A549 (cell line): ENCODE results near the gene MED12L.

Source experiments
- CEBPB ChIP-seq, 2 experiments: fragments of >200 bp in 1 of 2; sonication (Bioruptor Twin) in 1 of 2; formaldehyde crosslinking in 1 of 2; IDR thresholded peaks; 2 replicates each; pipeline ENCODE4 v1.6.1; 2012 to 2016
- CTCF ChIP-seq: fragments of >200 bp; sonication (Bioruptor Twin); formaldehyde crosslinking; IDR thresholded peaks from 3 replicates; pipeline ENCODE4 v1.5.1; 2016
- HDAC2 ChIP-seq: fragments of 200-600 bp; sonication (generic); IDR thresholded peaks from 2 replicates; pipeline ENCODE4 v1.6.1; 2016
- POLR2A ChIP-seq: IDR thresholded peaks from 2 replicates; pipeline ENCODE4 v1.6.1; 2012; ENCODE audit warnings: mild to moderate bottlenecking, low read length
- RAD21 ChIP-seq, 2 experiments: fragments of >200 bp in 1 of 2; sonication (Bioruptor Twin) in 1 of 2; formaldehyde crosslinking in 1 of 2; IDR thresholded peaks in 1 of 2; conservative IDR thresholded peaks in 1 of 2; 2 replicates in 1 of 2; 3 replicates in 1 of 2; pipeline ENCODE4 v1.6.1; 2012 to 2018; ENCODE audit warnings: inconsistent platforms in 1 of 2
- REST ChIP-seq: fragments of 200-600 bp; sonication (generic); IDR thresholded peaks from 2 replicates; pipeline ENCODE4 v1.6.1; 2016; ENCODE audit warnings: antibody characterized with exemption, mild to moderate bottlenecking, moderate library complexity
- RFX5 ChIP-seq: fragments of 450-650 bp; IDR thresholded peaks from 2 replicates; pipeline ENCODE4 v1.7.1; 2014; ENCODE audit warnings: antibody characterized with exemption, mild to moderate bottlenecking, moderate library complexity
- SREBF2 ChIP-seq: fragments of 450-650 bp; IDR thresholded peaks from 2 replicates; pipeline ENCODE4 v1.6.1; 2014; ENCODE audit warnings: mild to moderate bottlenecking, moderate library complexity

- TF ChIP-seq SREBF2, result no peak
- no peak for TF ChIP-seq POLR2A
- TF ChIP-seq CEBPB (IDR thresholded peaks at IDR 0.05), result no peak
- no peak for TF ChIP-seq CTCF
- no peak for TF ChIP-seq RFX5
- TF ChIP-seq HDAC2, result no peak
- no peak for TF ChIP-seq REST
- no peak for TF ChIP-seq RAD21 (conservative IDR thresholded peaks at IDR 0.05 in 1 of 2, IDR thresholded peaks at IDR 0.05 in 1 of 2)
These were observed 32.7 kb upstream of the MED12L start for GRCh38 chr3:151052756-151053155.
